ENCODE measurements around the gene ZBTB32. TPM values are rescaled to one million over a fixed set of nuclear protein-coding genes. Genes with fewer than 3 reads are reported as not detected.

Gene ZBTB32
- total RNA-seq, 1 experiment from 2014 or later = not detected

- no peak for ATAC-seq
- no TSS peak for BruUV-seq (replicated peaks)
- CTCF ChIA-PET = interaction anchor here (0.6 kb wide), 1 partner anchor 320 kb away, joined by 4 read pairs; no protein-coding TSS in a partner anchor
Measured at GRCh38 chr19:35733180-35734125, 29.1 kb downstream of the ZBTB32 start.

GRCh38 chr19:35734273-35734672 is 29.9 kb downstream of the ZBTB32 start:
- no peak for ATAC-seq
- no peak for TF ChIP-seq CTCF (IDR thresholded peaks at IDR 0.05)
- TF ChIP-seq POLR2AphosphoS5 (IDR thresholded peaks at IDR 0.05; ENCODE audit: low read depth, low read length) = no peak
- TF ChIP-seq TCF7L2 (IDR thresholded peaks at IDR 0.05; ENCODE audit: low read depth, low read length) = no peak
- no peak for TF ChIP-seq SIN3A (IDR thresholded peaks at IDR 0.05; ENCODE audit: borderline replicate concordance, insufficient read depth, low read depth, low read length)

More at GRCh38 chr19:35733180-35734125, 29.1 kb downstream of the ZBTB32 start:
- H3K4me1 ChIP-seq (ENCODE audit: control insufficient read depth, insufficient read depth, low read length) = no peaks in the 10 kb centered on the region
- intact Hi-C loops (cut with micrococcal nuclease; ENCODE audit: unreplicated experiment) = no loop called here
- H3K36me3 ChIP-seq (ENCODE audit: control insufficient read depth, insufficient read depth, low read length) = peaks cover 13% of the 10 kb centered on the region
- in situ Hi-C loops (cut with HindIII; ENCODE audit: low pct_unique_long_range_greater_than_20kb, low sequenced_read_pairs) = no loop called here
- DNase-seq (ENCODE audit: low read depth, low spot score) = no peak
- POLR2A ChIA-PET = no interaction called here
- no peaks in the 10 kb centered on the region for H3K9me3 ChIP-seq (ENCODE audit: control insufficient read depth, insufficient read depth, low read depth, low read length)
- H3K27ac ChIP-seq (ENCODE audit: low read length) = no peak overlapping the region
- no peak overlapping the region for H3K4me3 ChIP-seq (ENCODE audit: low read depth in 2 of 2, low read length in 2 of 2)
- H3K27me3 ChIP-seq (ENCODE audit: control insufficient read depth, insufficient read depth, low read length) = no peaks in the 10 kb centered on the region
- TF ChIP-seq SIN3A (IDR thresholded peaks at IDR 0.05; ENCODE audit: borderline replicate concordance, insufficient read depth, low read depth, low read length) = no peak
- TF ChIP-seq POLR2AphosphoS5 (IDR thresholded peaks at IDR 0.05; ENCODE audit: low read depth, low read length) = no peak
- TF ChIP-seq REST (IDR thresholded peaks at IDR 0.05; ENCODE audit: insufficient read depth in 1 of 2, low read depth in 2 of 2, low read length in 1 of 2) = no peak
- no peak for TF ChIP-seq TCF7L2 (IDR thresholded peaks at IDR 0.05; ENCODE audit: low read depth, low read length)
- no peak for TF ChIP-seq CTCF (IDR thresholded peaks at IDR 0.05)

More at GRCh38 chr19:35734273-35734672, 29.9 kb downstream of the ZBTB32 start:
- Histone ChIP-seq H3K27ac (ENCODE audit: low read length) (no peak overlapping the region), H3K4me1 (ENCODE audit: control insufficient read depth, insufficient read depth, low read length) (no peaks in the 10 kb centered on the region; the same call in 1 of the 2 replicates), H3K9me3 (ENCODE audit: control insufficient read depth, insufficient read depth, low read depth, low read length) (no peaks in the 10 kb centered on the region), H3K4me3 (ENCODE audit: low read depth in 2 of 2, low read length in 2 of 2) (no peak overlapping the region), H3K36me3 (ENCODE audit: control insufficient read depth, insufficient read depth, low read length) (peaks cover 11% of the 10 kb centered on the region), H3K27me3 (ENCODE audit: control insufficient read depth, insufficient read depth, low read length) (no peaks in the 10 kb centered on the region)
- intact Hi-C loops (cut with micrococcal nuclease; ENCODE audit: unreplicated experiment) = no loop called here
- DNase-seq (ENCODE audit: low read depth, low spot score) = no peak
- POLR2A ChIA-PET = no interaction called here
- in situ Hi-C loops (cut with HindIII; ENCODE audit: low pct_unique_long_range_greater_than_20kb, low sequenced_read_pairs) = no loop called here
- CTCF ChIA-PET = no interaction called here
- BruUV-seq (replicated peaks) = no TSS peak
